NCI-H345 treated with DMSO at 0.1 percent for 48 hours (cell line): ENCODE measurements around the gene EPAS1.

Experiments used
- DNase-seq: peaks from one replicate; lab custom pipeline; 2025; ENCODE audit not compliant: unreplicated experiment; lab: John Stamatoyannopoulos, UW

Gene EPAS1

GRCh38 chr2:46435353-46435752 lies 138.1 kb downstream of the EPAS1 start:
- no peak for DNase-seq

- DNase-seq, result no peak
These were observed 138.7 kb downstream of the EPAS1 start for GRCh38 chr2:46435796-46436360.
